Measurements from ENCODE around the gene ITGAL. TPM values are rescaled to one million over a fixed set of nuclear protein-coding genes. Genes with fewer than 3 reads are reported as not detected.
"Not testable (repeated sequence)": the region's sequence is repeated elsewhere in the genome, so short reads cannot be mapped to it uniquely, and the experiment has no call there.

ITGAL gene
- total RNA-seq, 2 experiments from 2014 or later = 521 to 598 TPM

DNA sequence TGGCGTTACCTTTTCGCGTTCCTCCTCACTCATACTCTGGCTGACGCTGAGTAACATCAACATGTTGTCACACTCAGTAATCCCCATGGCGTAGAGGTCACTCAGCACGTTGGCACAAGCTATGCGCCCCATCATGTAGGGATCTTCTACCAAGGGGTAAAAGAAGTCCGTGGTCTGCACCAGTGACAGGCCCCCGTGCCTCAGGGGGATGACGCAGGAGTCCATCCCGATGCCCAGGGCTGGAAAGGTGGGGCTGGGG is 27.5 kb upstream of the ITGAL start:
- no peaks in the 10 kb centered on the region for H3K27me3 Mint-ChIP-seq
- H3K27ac Mint-ChIP-seq = peak overlapping the region; percentile 75
- H3K4me3 Mint-ChIP-seq = peak overlapping the region; percentile 88

GRCh38 chr16:30445408-30446202 is 26.9 kb upstream of the ITGAL start, which contains the start of gene SEPHS2:
Gene SEPHS2, minus strand, starts transcription at chr16:30445874. Its CDS starts 147 bp downstream, at chr16:30445727.
- Mint-ChIP-seq H3K27me3 (no peaks in the 10 kb centered on the region), H3K4me1 (peaks cover 60% of the 10 kb centered on the region), H3K27ac (peak within 1 kb of the TSS; percentile 94), H3K4me3 (peak within 1 kb of the TSS; percentile 88), H3K9me3 (no peaks in the 10 kb centered on the region), H3K36me3 (ENCODE audit: low read depth) (peaks cover 32% of the 10 kb centered on the region)
- ChIA-PET CTCF (interaction anchor here (1.1 to 2.4 kb wide), 4 partner anchors 10 to 35 kb away, joined by 3 to 9 read pairs (median 6); no protein-coding TSS in a partner anchor), POLR2A (interaction anchor here (1.0 kb wide), 1 partner anchor 26 kb away, joined by 3 read pairs; no protein-coding TSS in a partner anchor)
- peak; percentile 97 for DNase-seq

More for the DNA sequence above, 27.5 kb upstream of the ITGAL start:
- DNase-seq = no peak
- peaks cover 32% of the 10 kb centered on the region for H3K36me3 Mint-ChIP-seq (ENCODE audit: low read depth)
- peaks cover 56% of the 10 kb centered on the region for H3K4me1 Mint-ChIP-seq
- ChIA-PET CTCF (interaction anchor here (0.5 to 2.4 kb wide), 5 partner anchors 12 to 340 kb away, joined by 3 to 9 read pairs (median 5); no protein-coding TSS in a partner anchor), POLR2A (interaction anchor here (1.0 kb wide), 1 partner anchor 27 kb away, joined by 3 read pairs; no protein-coding TSS in a partner anchor)
- no peaks in the 10 kb centered on the region for H3K9me3 Mint-ChIP-seq

GRCh38 chr16:30446203-30446595 is 26.3 kb upstream of the ITGAL start:
- Mint-ChIP-seq H3K27ac (peak overlapping the region; percentile 94), H3K27me3 (no peaks in the 10 kb centered on the region), H3K4me1 (peaks cover 65% of the 10 kb centered on the region), H3K9me3 (no peaks in the 10 kb centered on the region), H3K4me3 (peak overlapping the region; percentile 88), H3K36me3 (ENCODE audit: low read depth) (peaks cover 32% of the 10 kb centered on the region)
- ChIA-PET POLR2A (no interaction called here), CTCF (interaction anchor here (1.1 to 1.8 kb wide), 2 partner anchors 10 to 12 kb away, joined by 3 to 5 read pairs; no protein-coding TSS in a partner anchor)
- DNase-seq = no peak

- peak overlapping the region; percentile 68 for H3K27ac Mint-ChIP-seq
Measured at GRCh38 chr16:30447512-30448226, 24.9 kb upstream of the ITGAL start.

GRCh38 chr16:30449116-30449435 is 23.5 kb upstream of the ITGAL start:
- POLR2A ChIA-PET = no interaction called here
- DNase-seq = no peak
- Mint-ChIP-seq H3K9me3 (no peaks in the 10 kb centered on the region), H3K27me3 (no peaks in the 10 kb centered on the region), H3K36me3 (ENCODE audit: low read depth) (peaks cover 16% of the 10 kb centered on the region), H3K27ac (peak overlapping the region; percentile 13), H3K4me3 (no peak overlapping the region), H3K4me1 (peaks cover 71% of the 10 kb centered on the region)
- CTCF ChIA-PET = interaction anchor here (0.6 to 3.3 kb wide), 22 partner anchors 11 to 242 kb away, joined by 3 to 35 read pairs (median 4); partner anchors contain the start of genes DCTPP1, ITGAL and ZNF785

More at GRCh38 chr16:30447512-30448226, 24.9 kb upstream of the ITGAL start:
- Mint-ChIP-seq H3K27me3 (no peaks in the 10 kb centered on the region), H3K4me1 (peaks cover 72% of the 10 kb centered on the region), H3K4me3 (no peak overlapping the region), H3K9me3 (no peaks in the 10 kb centered on the region), H3K36me3 (ENCODE audit: low read depth) (peaks cover 28% of the 10 kb centered on the region)
- CTCF ChIA-PET = interaction anchor here (0.6 to 1.8 kb wide), 6 partner anchors 9 to 113 kb away, joined by 3 to 5 read pairs (median 4); no protein-coding TSS in a partner anchor
- POLR2A ChIA-PET = no interaction called here
- no peak for DNase-seq

DNA sequence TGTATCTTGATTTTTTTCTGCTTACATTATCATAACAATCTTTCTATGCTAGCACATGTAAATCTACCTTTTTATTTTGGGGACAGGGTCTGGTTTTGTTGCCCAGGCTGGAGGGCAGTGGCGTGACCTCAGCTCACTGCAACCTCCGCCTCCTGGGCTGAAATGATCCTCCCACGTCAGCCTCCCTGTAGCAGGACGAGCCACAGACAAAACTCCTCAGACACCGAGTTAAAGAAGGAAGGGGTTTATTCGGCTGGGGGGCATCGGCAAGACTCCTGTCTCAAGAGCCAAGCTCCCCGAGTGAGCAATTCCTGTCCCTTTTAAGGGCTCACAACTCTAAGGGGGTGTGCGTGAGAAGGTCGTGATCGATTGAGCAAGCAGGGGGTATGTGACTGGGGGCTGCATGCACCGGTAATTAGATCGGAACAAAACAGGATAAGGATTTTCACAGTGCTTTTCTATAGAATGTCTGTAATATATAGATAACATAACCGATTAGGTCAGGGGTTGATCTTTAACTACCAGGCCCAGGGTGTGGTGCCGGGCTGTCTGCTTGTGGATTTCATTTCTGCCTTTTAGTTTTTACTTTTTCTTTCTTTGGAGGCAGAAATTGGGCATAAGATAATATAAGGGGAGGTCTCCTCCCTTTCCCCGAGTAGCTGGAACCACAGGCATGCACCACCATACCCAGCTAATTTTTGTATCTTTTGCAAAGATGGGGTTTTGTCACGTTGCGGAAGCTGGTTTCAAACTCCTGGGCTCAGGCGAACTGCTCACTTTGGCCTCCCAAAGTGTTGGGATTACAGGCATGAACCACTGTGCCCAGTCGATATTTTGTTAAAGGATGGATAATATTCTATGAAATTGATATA is 19.6 kb upstream of the ITGAL start:
- H3K4me3 Mint-ChIP-seq; H3K9me3 Mint-ChIP-seq; POLR2A ChIA-PET; DNase-seq; H3K36me3 Mint-ChIP-seq (ENCODE audit: low read depth); H3K27me3 Mint-ChIP-seq: not testable (repeated sequence)
- Mint-ChIP-seq H3K27ac (peak overlapping the region; percentile 71), H3K4me1 (peaks cover 77% of the 10 kb centered on the region)
- CTCF ChIA-PET = interaction anchor here (1.4 to 1.6 kb wide), 2 partner anchors 23 to 27 kb away, joined by 3 to 7 read pairs; partner anchors contain the start of gene DCTPP1

- Mint-ChIP-seq H3K4me3 (no peak overlapping the region), H3K27ac (peak overlapping the region; percentile 99), H3K36me3 (ENCODE audit: low read depth) (no peaks in the 10 kb centered on the region), H3K9me3 (no peaks in the 10 kb centered on the region), H3K4me1 (peaks cover 76% of the 10 kb centered on the region), H3K27me3 (no peaks in the 10 kb centered on the region)
- POLR2A ChIA-PET = no interaction called here
- no peak for DNase-seq
- CTCF ChIA-PET = interaction anchor here (0.8 to 5.4 kb wide), 7 partner anchors 9 to 102 kb away, joined by 3 to 25 read pairs (median 7); partner anchors contain the start of genes DCTPP1, ITGAL, SEPHS2 and ZNF764
Measured at GRCh38 chr16:30456302-30456701, 16.2 kb upstream of the ITGAL start.

GRCh38 chr16:30457256-30457655 is 15.3 kb upstream of the ITGAL start:
- H3K4me1 Mint-ChIP-seq = peaks cover 82% of the 10 kb centered on the region
- peak overlapping the region; percentile 99 for H3K27ac Mint-ChIP-seq
- H3K36me3 Mint-ChIP-seq (ENCODE audit: low read depth) = no peaks in the 10 kb centered on the region
- H3K9me3 Mint-ChIP-seq = no peaks in the 10 kb centered on the region
- POLR2A ChIA-PET = interaction anchor here (0.5 kb wide), 1 partner anchor 13 kb away, joined by 3 read pairs; no protein-coding TSS in a partner anchor
- CTCF ChIA-PET = interaction anchor here (0.7 to 5.9 kb wide), 12 partner anchors 7 to 158 kb away, joined by 3 to 35 read pairs (median 7); partner anchors contain the start of genes DCTPP1, ITGAL, SEPHS2 and ZNF764
- H3K27me3 Mint-ChIP-seq = no peaks in the 10 kb centered on the region
- peak overlapping the region; percentile 20 for H3K4me3 Mint-ChIP-seq
- no peak for DNase-seq

DNA sequence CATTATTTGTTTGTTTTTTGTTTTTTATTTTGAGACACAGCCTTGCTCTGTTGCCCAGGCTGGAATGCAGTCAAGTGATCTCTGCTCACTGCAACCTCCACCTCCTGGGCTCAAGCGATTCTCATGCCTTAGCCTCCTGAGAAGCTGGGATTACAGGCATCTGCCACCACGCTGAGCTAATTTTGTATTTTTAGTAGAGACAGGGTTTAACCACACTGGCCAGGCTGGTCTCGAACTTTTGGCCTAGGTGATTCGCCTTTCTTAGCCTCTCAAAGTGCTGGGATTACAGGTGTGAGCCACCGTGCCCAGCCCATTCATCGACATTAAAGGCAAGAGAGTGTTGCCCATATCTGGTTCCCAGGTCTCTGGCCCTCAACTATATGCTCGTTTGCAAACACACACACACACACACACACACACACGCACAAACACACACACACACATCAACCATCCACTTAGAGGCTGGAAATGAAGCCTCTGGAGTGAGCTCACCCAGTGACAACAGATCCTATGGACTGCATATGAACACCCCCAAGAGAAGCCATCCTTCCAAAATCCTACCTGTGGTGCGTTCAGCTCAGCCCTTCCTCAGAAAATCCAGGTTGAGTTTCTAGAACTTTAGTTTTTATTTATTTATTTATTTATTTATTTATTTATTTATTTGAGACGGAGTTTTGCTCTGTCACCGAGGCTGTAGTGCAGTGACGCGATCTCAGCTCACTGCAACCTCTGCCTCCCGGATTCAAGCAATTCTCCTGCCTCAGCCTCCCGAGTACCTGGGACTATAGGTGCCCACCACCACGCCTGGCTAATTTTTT is 14.6 kb upstream of the ITGAL start:
- peak overlapping the region; percentile 99 for H3K27ac Mint-ChIP-seq
- peak overlapping the region; percentile 68 for H3K4me3 Mint-ChIP-seq
- CTCF ChIA-PET = interaction anchor here (0.7 to 5.9 kb wide), 17 partner anchors 8 to 236 kb away, joined by 3 to 35 read pairs (median 5); partner anchors contain the start of genes DCTPP1, ITGAL and SEPHS2
- POLR2A ChIA-PET = interaction anchor here (0.7 to 1.5 kb wide), 3 partner anchors 13 to 69 kb away, joined by 3 to 23 read pairs (median 3); partner anchors contain the start of gene ITGAL
- H3K4me1 Mint-ChIP-seq = peaks cover 78% of the 10 kb centered on the region
- H3K36me3 Mint-ChIP-seq (ENCODE audit: low read depth) = no peaks in the 10 kb centered on the region
- H3K27me3 Mint-ChIP-seq = no peaks in the 10 kb centered on the region
- no peak for DNase-seq
- H3K9me3 Mint-ChIP-seq = no peaks in the 10 kb centered on the region

DNA sequence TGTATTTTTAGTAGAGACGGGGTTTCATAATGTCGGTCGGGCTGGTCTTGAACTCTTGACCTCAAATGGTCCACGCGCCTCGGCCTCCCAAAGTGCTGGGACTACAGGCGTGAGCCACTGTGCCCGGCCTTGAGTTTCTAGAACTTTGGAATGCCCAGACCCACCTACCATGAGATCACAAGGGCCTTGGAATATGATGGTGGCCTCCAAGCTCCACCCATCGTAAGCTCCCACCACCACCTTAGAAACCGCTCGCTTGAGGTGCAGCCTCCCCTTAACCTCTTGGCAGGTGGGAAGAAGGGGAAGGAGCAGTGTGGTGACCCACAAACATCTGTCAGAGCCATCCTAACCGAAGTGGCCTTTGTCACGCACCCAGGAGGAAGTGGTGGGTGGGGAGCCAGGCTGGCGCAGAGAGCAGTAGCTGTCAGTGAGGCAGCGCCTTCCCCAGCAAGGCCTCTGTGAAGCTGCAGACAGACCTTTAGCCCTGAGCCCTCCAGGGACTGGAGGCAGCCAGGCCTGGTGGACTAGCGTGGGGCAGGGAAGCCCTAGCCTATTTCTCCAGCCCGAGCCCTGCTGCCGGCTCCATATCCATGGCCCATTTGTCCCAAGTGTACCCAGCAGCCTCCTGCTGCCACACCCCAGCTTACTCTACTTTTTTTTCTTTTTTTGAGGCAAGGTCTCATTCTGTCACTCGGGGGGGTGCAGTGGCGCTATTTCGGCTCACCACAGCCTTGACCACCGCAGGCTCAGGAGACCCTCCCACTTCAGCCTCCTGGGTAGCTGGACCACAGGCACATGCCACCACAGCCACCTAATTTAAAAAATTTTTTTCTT is 13.8 kb upstream of the ITGAL start:
- DNase-seq = peak; percentile 93
- Mint-ChIP-seq H3K9me3 (peaks cover 2% of the 10 kb centered on the region), H3K27me3 (no peaks in the 10 kb centered on the region), H3K27ac (peak overlapping the region; percentile 99), H3K36me3 (ENCODE audit: low read depth) (peaks cover 4% of the 10 kb centered on the region), H3K4me1 (peaks cover 79% of the 10 kb centered on the region), H3K4me3 (peak overlapping the region; percentile 68)
- ChIA-PET CTCF (interaction anchor here (0.6 to 5.9 kb wide), 17 partner anchors 8 to 407 kb away, joined by 3 to 35 read pairs (median 5); partner anchors contain the start of genes DCTPP1, ITGAL and SEPHS2), POLR2A (interaction anchor here (0.6 to 1.5 kb wide), 5 partner anchors 12 to 152 kb away, joined by 3 to 23 read pairs (median 3); partner anchors contain the start of gene ITGAL)

Data from activated CD4-positive, alpha-beta T cell treated with anti-CD3 and anti-CD28 coated beads, Interleukin-2, amount 10 ng/mL, durations not matched to agents 7 days and 5 days (primary cell).